ENCODE measurements around the gene UNC45A. TPM values are rescaled to one million over a fixed set of nuclear protein-coding genes. Genes with fewer than 3 reads are reported as not detected.

The UNC45A gene
- total and polyA plus RNA-seq, 2 of the 8 experiments (the other 6 are each of a cell fraction or from before 2014, with no cell fraction given), result 74.1 to 84.2 TPM

GRCh38 chr15:90907051-90907660, 27.9 kb upstream of the UNC45A start:
- no peak overlapping the region for H3K18ac ChIP-seq (ENCODE audit: extremely low read depth, low read length)
- no peak overlapping the region for H3K27ac ChIP-seq (ENCODE audit: low read depth, low read length)
- no peak overlapping the region for H3K9ac ChIP-seq (replicated peaks in 1 of 4; ENCODE audit: extremely low read depth in 1 of 4, low read depth in 3 of 4, low read length in 3 of 4)
- no peaks in the 10 kb centered on the region; a peak in 3 of 8 replicates for H3K36me3 ChIP-seq (ENCODE audit: control insufficient read depth in 2 of 4, insufficient read depth in 4 of 4, low read length in 3 of 4)
- no peak overlapping the region for H4K8ac ChIP-seq (ENCODE audit: extremely low read depth, insufficient read depth, low read length)
- no peak overlapping the region for H2BK5ac ChIP-seq (ENCODE audit: low read depth, low read length)
- no peak overlapping the region for H3K14ac ChIP-seq (ENCODE audit: insufficient read length)
- no peak overlapping the region for H3K23ac ChIP-seq (ENCODE audit: insufficient read length)
- no peak overlapping the region for H2BK120ac ChIP-seq (replicated peaks; ENCODE audit: low read depth, low read length)
- peaks cover 13% of the 10 kb centered on the region; the same call in 1 of the 2 replicates for H3K23me2 ChIP-seq (ENCODE audit: low read depth, low read length)
- peaks cover 0 to 16% (median 8%) of the 10 kb centered on the region in 4 experiments; a peak in 5 of 7 replicates for H3K27me3 ChIP-seq (replicated peaks in 1 of 4; ENCODE audit: control insufficient read depth in 3 of 4, extremely low read depth in 1 of 4, insufficient read depth in 3 of 4, low read length in 3 of 4)
- H2BK12ac ChIP-seq (ENCODE audit: low read depth, low read length), result no peak overlapping the region
- H3K9me3 ChIP-seq (ENCODE audit: insufficient read depth in 2 of 2, low read depth in 1 of 2, low read length in 1 of 2), result no peaks in the 10 kb centered on the region
- H3K4me2 ChIP-seq (ENCODE audit: insufficient read depth in 1 of 2, low read depth in 2 of 2, low read length in 2 of 2), result no peak overlapping the region
- no peak overlapping the region for H4K91ac ChIP-seq (replicated peaks; ENCODE audit: insufficient read length, low read length)
- ChIA-PET POLR2A (ENCODE audit: partially characterized antibody) (interaction anchor here (1.1 kb wide), 1 partner anchor 16 kb away, joined by 4 read pairs; no protein-coding TSS in a partner anchor), CTCF (ENCODE audit: partially characterized antibody) (interaction anchor here (0.6 to 13.3 kb wide), 4 partner anchors 13 to 469 kb away, joined by 3 to 187 read pairs (median 84); partner anchors contain the start of genes FES, HDDC3 and UNC45A)
- no peak overlapping the region for H3K56ac ChIP-seq (replicated peaks; ENCODE audit: insufficient read length, low read depth, low read length)
- H2BK15ac ChIP-seq (ENCODE audit: low read length), result no peak overlapping the region
- WGBS, 2 experiments (ENCODE audit: extremely low coverage in 1 of 2, insufficient coverage in 1 of 2, insufficient read length in 1 of 2, insufficient replicate concordance in 2 of 2, low coverage in 1 of 2, low lambda C conversion rate in 2 of 2, missing lambda C conversion rate in 1 of 2), result 81% methylated on average over 15 of the region's 15 CpGs; no CpG with 5 or more reads in 1 of the 2 experiments
- H3K79me2 ChIP-seq (ENCODE audit: control insufficient read depth in 1 of 2, insufficient read depth in 2 of 2, low read length in 2 of 2), result no peaks in the 10 kb centered on the region
- H2AFZ ChIP-seq (ENCODE audit: low read length), result no peak overlapping the region
- H3K4me1 ChIP-seq (replicated peaks in 1 of 4; ENCODE audit: control insufficient read depth in 3 of 4, insufficient read depth in 4 of 4, low read length in 3 of 4), result peaks cover 3 to 6% (median 4%) of the 10 kb centered on the region in 4 experiments; a peak in 6 of 7 replicates
- peaks cover 0 to 6% of the 10 kb centered on the region in 2 experiments for H4K20me1 ChIP-seq (replicated peaks in 1 of 2; ENCODE audit: control insufficient read depth in 1 of 2, insufficient read depth in 2 of 2, low read length in 2 of 2)
- DNase-seq (ENCODE audit: low read depth in 1 of 2, low spot score in 2 of 2), result no peak
- H3K4ac ChIP-seq (replicated peaks; ENCODE audit: insufficient read length, low read depth, low read length), result no peak overlapping the region
- no peak overlapping the region for H2AK5ac ChIP-seq (ENCODE audit: low read depth, low read length)
- FAIRE-seq, result no peak
- TF ChIP-seq CREB1 (IDR thresholded peaks at IDR 0.05), result no peak
- no peak for TF ChIP-seq POLR2AphosphoS5 (IDR thresholded peaks at IDR 0.05; ENCODE audit: low read depth, low read length)
- TF ChIP-seq E2F6 (IDR thresholded peaks at IDR 0.05), result no peak
- no peak for TF ChIP-seq SIRT6 (IDR thresholded peaks at IDR 0.05; ENCODE audit: low read length)
- TF ChIP-seq SUZ12 (IDR thresholded peaks at IDR 0.05; ENCODE audit: low read length), result no peak
- no peak for TF ChIP-seq KDM5A (IDR thresholded peaks at IDR 0.05; ENCODE audit: low read length)
- no peak for TF ChIP-seq CTBP2 (IDR thresholded peaks at IDR 0.05; ENCODE audit: borderline replicate concordance, insufficient read depth, insufficient read length, low read length)
- TF ChIP-seq EP300 (IDR thresholded peaks at IDR 0.05; ENCODE audit: borderline replicate concordance in 1 of 2, low read depth in 2 of 2, low read length in 2 of 2), result no peak
- no peak overlapping the region for H2BK20ac ChIP-seq (ENCODE audit: low read length)
- no peak overlapping the region for H4K5ac ChIP-seq (ENCODE audit: insufficient read length, low read depth, low read length)
- H3K4me3 ChIP-seq (ENCODE audit: extremely low read depth in 1 of 4, insufficient read depth in 2 of 4, low read depth in 3 of 4, low read length in 4 of 4), result no peak overlapping the region
- no peaks in the 10 kb centered on the region for H3K79me1 ChIP-seq (ENCODE audit: low read depth, low read length)
